ENCODE data around the gene TBX6. TPM values are rescaled to one million over a fixed set of nuclear protein-coding genes. Genes with fewer than 3 reads are reported as not detected.
A peak's percentile ranks its signal among the peaks of the same experiment; 100 is the strongest.

The TBX6 gene
- total and polyA plus RNA-seq, 7 donors = 0.23 to 1.7 (median 1.1) TPM

DNA sequence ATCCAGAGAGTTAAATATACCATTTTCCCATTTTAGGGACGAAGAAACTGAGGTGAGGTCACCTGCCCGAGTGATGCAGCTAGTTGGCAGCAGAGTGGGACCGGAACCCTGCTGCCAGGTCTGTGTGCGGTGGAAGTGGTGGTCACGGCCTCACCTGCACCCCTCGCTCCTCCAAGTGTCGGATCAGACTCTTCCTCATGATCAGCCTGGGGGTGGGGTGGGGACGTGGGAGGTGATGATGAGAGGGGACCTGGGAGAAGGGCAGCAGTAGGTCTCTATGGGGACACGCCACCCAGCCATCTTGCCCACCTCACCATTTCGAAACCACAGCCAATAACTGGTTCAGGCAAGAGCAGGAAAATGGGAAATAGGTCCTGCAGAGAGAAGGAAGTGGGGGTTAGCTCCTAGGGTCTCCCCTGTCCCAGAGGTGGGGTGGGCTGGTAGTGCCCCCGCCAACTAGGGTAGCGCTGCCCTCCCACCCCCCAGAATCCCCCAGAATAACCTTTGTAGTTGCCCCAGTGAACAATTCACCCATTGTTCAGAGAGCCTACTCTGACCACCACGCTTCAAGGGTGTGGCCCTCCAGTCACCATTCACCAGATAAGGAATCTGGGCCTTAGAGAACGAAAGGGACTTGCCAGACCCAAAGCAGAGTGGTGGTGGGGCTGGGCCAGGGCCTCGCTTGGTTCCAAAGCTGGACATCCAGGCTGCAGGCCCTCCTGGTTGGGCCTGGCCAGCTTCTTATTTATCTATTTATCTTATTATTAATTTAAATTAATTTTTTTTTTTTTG, 16.5 kb upstream of the TBX6 start:
- Histone ChIP-seq H3K4me3 (no peak overlapping the region), H3K27me3 (no peaks in the 10 kb centered on the region), H3K4me1 (no peaks in the 10 kb centered on the region), H3K27ac (no peak overlapping the region), H3K9me3 (no peaks in the 10 kb centered on the region), H3K36me3 (peaks cover 0 to 66% (median 19%) of the 10 kb centered on the region in 4 donors)
- no peak for DNase-seq
- WGBS, 2 donors = 75 to 87% methylated on average over 15 of the region's 15 CpGs
- no peak for TF ChIP-seq EP300 (IDR thresholded peaks at IDR 0.05)
- TF ChIP-seq POLR2A (IDR thresholded peaks at IDR 0.05) = no peak
- TF ChIP-seq POLR2AphosphoS5 (IDR thresholded peaks at IDR 0.05) = no peak
- TF ChIP-seq CTCF (IDR thresholded peaks at IDR 0.05) = no peak
- intact Hi-C loops (cut with DNase I) = no loop called here

GRCh38 chr16:30104492-30104891, 12.8 kb upstream of the TBX6 start:
- Histone ChIP-seq H3K9me3 (no peaks in the 10 kb centered on the region), H3K36me3 (peaks cover 0 to 35% (median 17%) of the 10 kb centered on the region in 4 donors), H3K27me3 (no peaks in the 10 kb centered on the region), H3K27ac (no peak overlapping the region), H3K4me1 (no peaks in the 10 kb centered on the region), H3K4me3 (no peak overlapping the region)
- intact Hi-C loops (cut with DNase I) = no loop called here
- no peak for DNase-seq
- no peak for TF ChIP-seq POLR2A (IDR thresholded peaks at IDR 0.05)
- TF ChIP-seq CTCF (IDR thresholded peaks at IDR 0.05) = no peak
- no peak for TF ChIP-seq EP300 (IDR thresholded peaks at IDR 0.05)
- no peak for TF ChIP-seq POLR2AphosphoS5 (IDR thresholded peaks at IDR 0.05)
- WGBS, 2 donors = 46 to 72% methylated on average over 6 of the region's 6 CpGs

DNA sequence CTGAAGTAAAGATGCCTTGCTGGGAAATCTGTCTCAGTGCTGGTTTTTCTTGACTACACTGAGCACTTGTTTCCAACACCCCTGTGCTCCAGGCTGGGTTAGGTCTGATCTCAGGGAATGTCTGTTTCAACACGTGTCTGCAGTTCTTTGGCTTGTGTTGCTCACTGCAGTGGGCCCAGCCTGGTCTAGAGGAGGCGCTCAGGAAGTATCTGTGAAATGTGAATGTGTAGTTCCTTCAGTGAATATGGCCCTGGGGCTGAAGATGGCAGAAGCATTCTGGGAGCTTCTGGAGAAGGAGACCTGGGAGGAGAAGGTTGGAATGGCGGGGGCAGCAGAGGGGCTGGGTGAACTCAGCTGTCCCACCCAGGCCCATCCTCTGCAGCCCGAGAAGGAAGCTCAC, 12.4 kb upstream of the TBX6 start:
- H3K27me3 ChIP-seq = no peaks in the 10 kb centered on the region
- intact Hi-C loops (cut with DNase I) = no loop called here
- H3K36me3 ChIP-seq = peaks cover 0 to 31% (median 15%) of the 10 kb centered on the region in 4 donors
- WGBS, 2 donors = 86 to 88% methylated on average over 4 of the region's 4 CpGs
- no peaks in the 10 kb centered on the region for H3K9me3 ChIP-seq
- no peak overlapping the region for H3K4me3 ChIP-seq
- no peaks in the 10 kb centered on the region for H3K4me1 ChIP-seq
- no peak overlapping the region for H3K27ac ChIP-seq
- no peak for DNase-seq
- TF ChIP-seq POLR2A (IDR thresholded peaks at IDR 0.05) (no peak), CTCF (IDR thresholded peaks at IDR 0.05) (no peak), EP300 (IDR thresholded peaks at IDR 0.05) (no peak)

DNA sequence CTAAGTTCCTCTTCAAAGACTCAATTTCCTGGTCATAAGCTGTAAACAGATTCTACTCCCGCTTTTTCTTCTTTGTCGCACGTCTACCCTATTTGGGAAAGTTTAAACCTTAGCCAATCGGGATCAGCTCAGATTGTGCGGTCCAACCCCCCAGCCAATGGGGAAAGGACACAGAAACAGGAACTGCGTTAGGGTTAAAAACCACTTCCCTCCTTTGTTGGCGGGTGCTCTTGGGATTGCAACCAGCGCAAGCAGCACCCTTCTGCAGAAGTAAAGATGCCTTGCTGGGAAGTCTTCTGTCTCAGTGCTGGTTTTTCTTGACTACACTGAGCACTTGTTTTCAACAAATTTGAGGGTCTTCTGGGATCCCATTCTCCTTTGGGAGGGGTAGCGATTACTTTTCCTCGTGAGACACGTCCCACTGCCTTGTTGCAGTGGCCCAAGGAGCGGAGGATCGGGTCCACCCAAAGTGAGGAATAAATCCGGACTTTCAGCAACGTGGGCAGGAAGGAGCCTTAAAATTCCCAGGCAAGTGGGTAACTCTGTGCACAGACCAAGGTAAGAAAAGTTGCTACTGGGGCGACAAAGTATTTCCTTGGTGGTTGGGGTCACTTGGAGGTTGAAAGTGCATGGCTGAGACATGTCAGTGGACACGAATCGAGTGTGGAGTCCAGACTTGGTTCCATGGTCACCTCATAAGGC, 5.3 kb upstream of the TBX6 start:
- TF ChIP-seq EP300 (IDR thresholded peaks at IDR 0.05) (no peak), POLR2A (IDR thresholded peaks at IDR 0.05) (no peak), CTCF (IDR thresholded peaks at IDR 0.05) (no peak), POLR2AphosphoS5 (IDR thresholded peaks at IDR 0.05) (no peak)
- H3K27ac ChIP-seq = peak overlapping the region; percentile 92 to 97 (median 96)
- H3K9me3 ChIP-seq = peaks cover 0 to 6% (median 4%) of the 10 kb centered on the region in 4 donors
- H3K36me3 ChIP-seq = peaks cover 0 to 23% (median 10%) of the 10 kb centered on the region in 4 donors
- intact Hi-C loops (cut with DNase I) = loop anchor here (2.0 to 10.0 kb wide), 7 partner anchors 26 to 1358 kb away; partner anchors contain the start of genes ARMC5, FBRS, HIRIP3 and INO80E
- DNase-seq = no peak
- no peaks in the 10 kb centered on the region for H3K27me3 ChIP-seq
- peaks cover 0 to 39% (median 37%) of the 10 kb centered on the region in 4 donors for H3K4me1 ChIP-seq
- peak overlapping the region in 2 of 4 donors; percentile 88 to 90 for H3K4me3 ChIP-seq
- WGBS, 2 donors = 94 to 97% methylated on average over 18 of the region's 18 CpGs

All from sigmoid colon (tissue), 7 donors.